HCT116 (cell line): ENCODE data around the gene ENPP4. TPM values are rescaled to one million over a fixed set of nuclear protein-coding genes. Genes with fewer than 3 reads are reported as not detected.
"Not testable (repeated sequence)": the region's sequence is repeated elsewhere in the genome, so short reads cannot be mapped to it uniquely, and the experiment has no call there.

Experiments
- ATAC-seq: fragments of 200-7000 bp; cut with Tn5 transposase; 2 replicates; pipeline ENCODE4 v1.9.1; 2020; ENCODE audit warnings: mild to moderate bottlenecking, moderate library complexity
- BruUV-seq: library from RNA; stranded (reverse); fragments of 400-500 nt; replicated peaks from 2 replicates; lab custom pipeline; 2021; lab: Mats Ljungman, UMichigan
- CTCF ChIA-PET: fragments of 300-600 bp; sonication (Branson Sonifier 250); formaldehyde crosslinking; loops from one replicate; lab custom pipeline; 2021; ENCODE audit warnings: antibody characterized with exemption; lab: Charles Lee
- POLR2A ChIA-PET: fragments of 300-600, 350-600 bp; sonication (Branson Sonifier 250); formaldehyde crosslinking; loops from one replicate; lab custom pipeline; 2021; ENCODE audit warnings: antibody characterized with exemption; lab: Charles Lee
- RAD21 ChIA-PET, 2 experiments: fragments of 300-600 bp; sonication (Branson Sonifier 250); formaldehyde crosslinking; loops; one replicate each; lab custom pipeline; 2023; ENCODE audit warnings: low total read pairs in 2 of 2; ENCODE audit not compliant: uncharacterized antibody in 2 of 2, unreplicated experiment in 2 of 2, low non-redundant PET in 1 of 2; lab: Charles Lee
- DNase-seq: peaks from one replicate; pipeline ENCODE4 v3.0.0-alpha.2; 2010; ENCODE audit warnings: low read depth, low spot score
- H2AFZ ChIP-seq: fragments of 200-600 bp; shearing (Covaris generic), sonication (generic); 2 replicates; pipeline ENCODE4 v1.6.1; 2017; ENCODE audit warnings: low read depth, mixed run types, mixed read lengths, antibody characterized with exemption, low read length; ENCODE audit not compliant: poor library complexity, severe bottlenecking
- H3K27ac ChIP-seq: 2 replicates; pipeline ENCODE4 v1.5.1; 2012; ENCODE audit warnings: low read depth, low read length
- H3K27me3 ChIP-seq: fragments of 200-600 bp; sonication (generic); 2 replicates; pipeline ENCODE4 v1.6.1; 2016; ENCODE audit warnings: mixed run types, low read length, mixed read lengths; ENCODE audit not compliant: insufficient read depth
- H3K36me3 ChIP-seq, 2 experiments: fragments of 200-500 bp in 1 of 2; fragments of 200-600 bp in 1 of 2; sonication (Bioruptor generic) in 1 of 2; sonication (generic) in 1 of 2; 2 replicates each; pipeline versions ENCODE4 v1.5.1 to v1.6.1; 2014 to 2016; ENCODE audit warnings: low read length in 2 of 2, inconsistent platforms in 1 of 2, mixed read lengths in 1 of 2, mixed run types in 1 of 2; ENCODE audit not compliant: insufficient read depth in 2 of 2, control insufficient read depth in 1 of 2
- H3K4me1 ChIP-seq, 2 experiments: fragments of 200-600 bp in 1 of 2; sonication (generic) in 1 of 2; 2 replicates each; pipeline versions ENCODE4 v1.5.1 to v1.6.1; 2012 to 2017; ENCODE audit warnings: low read length in 2 of 2, inconsistent platforms in 1 of 2, mild to moderate bottlenecking in 1 of 2, mixed read lengths in 1 of 2, mixed run types in 1 of 2, moderate library complexity in 1 of 2; ENCODE audit not compliant: insufficient read depth in 2 of 2, control insufficient read depth in 1 of 2
- H3K4me2 ChIP-seq: fragments of 200-600 bp; sonication (generic); 2 replicates; pipeline ENCODE4 v1.6.1; 2017; ENCODE audit warnings: mixed run types, low read length, mixed read lengths
- H3K4me3 ChIP-seq, 2 experiments: fragments of 200-600 bp in 1 of 2; sonication (generic) in 1 of 2; replicated peaks in 1 of 2; 2 replicates each; pipeline ENCODE4 v1.5.1; 2011 to 2016; ENCODE audit warnings: low read length in 2 of 2, control low read depth in 1 of 2, low read depth in 1 of 2, mild to moderate bottlenecking in 1 of 2, mixed read lengths in 1 of 2, mixed run types in 1 of 2
- H3K79me2 ChIP-seq: fragments of 200-600 bp; sonication (generic); 2 replicates; pipeline ENCODE4 v1.6.1; 2017; ENCODE audit warnings: mild to moderate bottlenecking, mixed run types, low read length, moderate library complexity, mixed read lengths; ENCODE audit not compliant: insufficient read depth
- H3K9ac ChIP-seq: fragments of 200-600 bp; sonication (generic); 2 replicates; pipeline ENCODE4 v1.6.1; 2016; ENCODE audit warnings: low read length, mixed read lengths
- H3K9me2 ChIP-seq: fragments of 200-600 bp; sonication (generic), shearing (Covaris generic); 2 replicates; pipeline ENCODE4 v1.6.1; 2017; ENCODE audit warnings: mixed run types, mild to moderate bottlenecking, moderate library complexity; ENCODE audit not compliant: insufficient read depth
- H3K9me3 ChIP-seq, 2 experiments: fragments of 200-500 bp in 1 of 2; fragments of 200-600 bp in 1 of 2; sonication (Bioruptor generic) in 1 of 2; sonication (generic) in 1 of 2; 2 replicates each; pipeline ENCODE4 v1.6.1; 2014 to 2017; ENCODE audit warnings: low read length in 2 of 2, mixed read lengths in 2 of 2, inconsistent platforms in 1 of 2, low read depth in 1 of 2, mild to moderate bottlenecking in 1 of 2, mixed run types in 1 of 2, moderate library complexity in 1 of 2; ENCODE audit not compliant: control insufficient read depth in 1 of 2, insufficient read depth in 1 of 2
- H4K20me1 ChIP-seq: fragments of 200-600 bp; sonication (generic), shearing (Covaris generic); 2 replicates; pipeline ENCODE4 v1.6.1; 2017; ENCODE audit warnings: mixed run types, mild to moderate bottlenecking, moderate library complexity; ENCODE audit not compliant: insufficient read depth
- CBX3 ChIP-seq: IDR thresholded peaks from 2 replicates; pipeline ENCODE4 v1.6.1; 2012; ENCODE audit warnings: low read depth
- CEBPB ChIP-seq: IDR thresholded peaks from 2 replicates; pipeline ENCODE4 v1.6.1; 2012; ENCODE audit warnings: low read depth
- CTCF ChIP-seq, 3 experiments: fragments of 200-600 bp in 1 of 3; sonication (generic) in 1 of 3; IDR thresholded peaks in 2 of 3; conservative IDR thresholded peaks in 1 of 3; 2 replicates each; pipeline ENCODE4 v1.5.1; 2012 to 2017; ENCODE audit warnings: low read depth in 2 of 3, low read length in 2 of 3, antibody characterized with exemption in 1 of 3, borderline replicate concordance in 1 of 3, control low read depth in 1 of 3, mild to moderate bottlenecking in 1 of 3, mixed read lengths in 1 of 3, mixed run types in 1 of 3, moderate library complexity in 1 of 3; ENCODE audit not compliant: insufficient read depth in 1 of 3
- EGR1 ChIP-seq: IDR thresholded peaks from 2 replicates; pipeline ENCODE4 v1.6.1; 2012; ENCODE audit warnings: low read depth
- ELF1 ChIP-seq: IDR thresholded peaks from 2 replicates; pipeline ENCODE4 v1.6.1; 2012; ENCODE audit warnings: low read depth, borderline replicate concordance
- EZH2phosphoT487 ChIP-seq: fragments of 200-600 bp; IDR thresholded peaks from 2 replicates; pipeline ENCODE4 v1.6.1; 2018; ENCODE audit warnings: antibody characterized with exemption, borderline replicate concordance
- FOSL1 ChIP-seq: IDR thresholded peaks from 2 replicates; pipeline ENCODE4 v1.6.1; 2012; ENCODE audit warnings: low read depth
- MAX ChIP-seq: IDR thresholded peaks from 2 replicates; pipeline ENCODE4 v1.6.1; 2012
- POLR2AphosphoS5 ChIP-seq: IDR thresholded peaks from 2 replicates; pipeline ENCODE4 v1.6.1; 2011; ENCODE audit warnings: mild to moderate bottlenecking, low read depth, low read length, moderate library complexity
- RAD21 ChIP-seq: IDR thresholded peaks from 2 replicates; pipeline ENCODE4 v1.6.1; 2012; ENCODE audit warnings: low read depth, mild to moderate bottlenecking
- REST ChIP-seq: IDR thresholded peaks from 2 replicates; pipeline ENCODE4 v1.6.1; 2012; ENCODE audit warnings: low read depth
- SP1 ChIP-seq: IDR thresholded peaks from 2 replicates; pipeline ENCODE4 v1.6.1; 2012; ENCODE audit warnings: low read depth
- YY1 ChIP-seq: IDR thresholded peaks from 2 replicates; pipeline ENCODE4 v1.6.1; 2011; ENCODE audit warnings: low read length, low read depth, moderate library complexity, mild to moderate bottlenecking; ENCODE audit not compliant: insufficient replicate concordance; ENCODE audit errors: extremely low read depth
- ZFX ChIP-seq: fragments of 450-650 bp; IDR thresholded peaks from 2 replicates; pipeline ENCODE4 v1.6.1; 2017
- ZNF274 ChIP-seq: fragments of 200-500 bp; sonication (Bioruptor generic); IDR thresholded peaks from 2 replicates; pipeline ENCODE4 v1.6.1; 2014; ENCODE audit warnings: mild to moderate bottlenecking, low read depth, low read length, inconsistent platforms
- intact Hi-C: fragments of 100-400 bp; cut with micrococcal nuclease; formaldehyde crosslinking; loops from 2 replicates; pipeline ENCODE4 v1.10.0; 2022
- total RNA-seq: library from RNA; stranded (reverse); gene quantifications from one replicate; pipeline ENCODE4 v1.2.1, GENCODE V29; 2021; ENCODE audit not compliant: unreplicated experiment

The ENPP4 gene
- total RNA-seq, 1 experiment from 2014 or later, result 9.6 TPM

GRCh38 chr6:46119679-46120078, 10.1 kb upstream of the ENPP4 start:
- POLR2A ChIA-PET, H3K27ac ChIP-seq, intact Hi-C loops, ATAC-seq, H3K4me3 ChIP-seq, H3K4me2 ChIP-seq, H4K20me1 ChIP-seq, H3K79me2 ChIP-seq, H3K4me1 ChIP-seq, H3K27me3 ChIP-seq, H3K9me3 ChIP-seq, BruUV-seq, H3K9ac ChIP-seq, H3K9me2 ChIP-seq, RAD21 ChIA-PET, DNase-seq, H2AFZ ChIP-seq, H3K36me3 ChIP-seq: not testable (repeated sequence)
- CTCF ChIA-PET, result interaction anchor here (1.1 kb wide), 1 partner anchor 96 kb away, joined by 5 read pairs; no protein-coding TSS in a partner anchor

GRCh38 chr6:46128476-46128875, 1.3 kb upstream of the ENPP4 start:
- DNase-seq (no peak), ATAC-seq (no peak)
- peak overlapping the region; percentile 78 for H3K4me2 ChIP-seq
- RAD21 ChIA-PET, result no interaction called here
- CTCF ChIA-PET, result interaction anchor here (1.9 kb wide), 1 partner anchor 38 kb away, joined by 8 read pairs; no protein-coding TSS in a partner anchor
- H3K4me3 ChIP-seq, result peak overlapping the region; percentile 86 to 92; a peak in 3 of 4 replicates
- POLR2A ChIA-PET, result interaction anchor here (1.4 kb wide), 1 partner anchor 42 kb away, joined by 5 read pairs; the partner anchor contains the start of gene ENPP5
- intact Hi-C loops, result no loop called here
- no peak overlapping the region for H3K27ac ChIP-seq
- no peaks in the 10 kb centered on the region for H3K36me3 ChIP-seq
- no TSS peak for BruUV-seq
- H3K79me2 ChIP-seq, result peaks cover 4% of the 10 kb centered on the region
- H3K9me2 ChIP-seq, result no peaks in the 10 kb centered on the region
- no peak overlapping the region for H2AFZ ChIP-seq
- H3K27me3 ChIP-seq, result no peaks in the 10 kb centered on the region
- no peaks in the 10 kb centered on the region for H4K20me1 ChIP-seq
- peaks cover 3 to 11% of the 10 kb centered on the region in 2 experiments; a peak in 3 of 4 replicates for H3K4me1 ChIP-seq
- H3K9me3 ChIP-seq, result no peaks in the 10 kb centered on the region
- no peak overlapping the region for H3K9ac ChIP-seq
- TF ChIP-seq RAD21 (no peak), EZH2phosphoT487 (no peak), ZFX (no peak), CBX3 (no peak), CEBPB (no peak), MAX (no peak), CTCF (IDR thresholded peaks at IDR 0.05 in 2 of 3, conservative IDR thresholded peaks at IDR 0.05 in 1 of 3; ENCODE audit: borderline replicate concordance in 1 of 3, insufficient read depth in 1 of 3, low read depth in 2 of 3, low read length in 2 of 3) (no peak), ELF1 (no peak), REST (no peak), YY1 (no peak), POLR2AphosphoS5 (no peak), SP1 (no peak), ZNF274 (no peak), EGR1 (no peak), FOSL1 (no peak)
